Stimulated activated CD8-positive, alpha-beta memory T cell treated with anti-CD3 and anti-CD28 coated beads, Interleukin-12 subunit alpha, Interleukin-12 subunit beta, amount 100 ng/mL, for 1 hour (primary cell): Measurements from ENCODE around the gene SKAP1.
"Not testable (repeated sequence)": the region's sequence is repeated elsewhere in the genome, so short reads cannot be mapped to it uniquely, and the experiment has no call there.

ENCODE experiments used
- DNase-seq: peaks from one replicate; pipeline ENCODE4 v3.0.0-alpha.2; 2020; ENCODE audit warnings: low read depth

The SKAP1 gene

GRCh38 chr17:48413613-48414405 lies 16.2 kb downstream of the SKAP1 start:
- DNase-seq, result no peak

GRCh38 chr17:48412841-48413240 lies 17.2 kb downstream of the SKAP1 start:
- DNase-seq, result no peak

- not testable (repeated sequence) for DNase-seq
Measured at GRCh38 chr17:48410821-48411220, 19.2 kb downstream of the SKAP1 start.

- DNase-seq, result no peak
Measured at GRCh38 chr17:48409607-48410006, 20.4 kb downstream of the SKAP1 start.

GRCh38 chr17:48406936-48407567 lies 23.0 kb downstream of the SKAP1 start:
- no peak for DNase-seq

- no peak for DNase-seq
Measured at GRCh38 chr17:48394821-48395220, 35.2 kb downstream of the SKAP1 start.

GRCh38 chr17:48393283-48393682 lies 36.7 kb downstream of the SKAP1 start:
- no peak for DNase-seq

- DNase-seq, result no peak
Measured at GRCh38 chr17:48392857-48393256, 37.2 kb downstream of the SKAP1 start.

- DNase-seq, result no peak
Measured at GRCh38 chr17:48391444-48391843, 38.6 kb downstream of the SKAP1 start.

- DNase-seq, result no peak
Measured at GRCh38 chr17:48389903-48390302, 40.1 kb downstream of the SKAP1 start.

GRCh38 chr17:48388955-48389743 lies 40.9 kb downstream of the SKAP1 start:
- DNase-seq, result no peak

- DNase-seq, result no peak
Measured at GRCh38 chr17:48386826-48387225, 43.2 kb downstream of the SKAP1 start.

GRCh38 chr17:48385319-48385718 lies 44.7 kb downstream of the SKAP1 start:
- DNase-seq, result no peak

- no peak for DNase-seq
Measured at GRCh38 chr17:48384164-48384563, 45.9 kb downstream of the SKAP1 start.

GRCh38 chr17:48382989-48383388 lies 47.0 kb downstream of the SKAP1 start:
- no peak for DNase-seq

GRCh38 chr17:48378708-48379392 lies 51.2 kb downstream of the SKAP1 start:
- no peak for DNase-seq

GRCh38 chr17:48378238-48378637 lies 51.8 kb downstream of the SKAP1 start:
- no peak for DNase-seq

- DNase-seq, result no peak
Measured at GRCh38 chr17:48376682-48377325, 53.2 kb downstream of the SKAP1 start.

GRCh38 chr17:48375356-48375755 lies 54.7 kb downstream of the SKAP1 start:
- no peak for DNase-seq

GRCh38 chr17:48374650-48375230 lies 55.3 kb downstream of the SKAP1 start:
- no peak for DNase-seq

- no peak for DNase-seq
Measured at GRCh38 chr17:48373883-48374282, 56.1 kb downstream of the SKAP1 start.
